Measurements from ENCODE around the gene ADAMTS17. TPM values are rescaled to one million over a fixed set of nuclear protein-coding genes. Genes with fewer than 3 reads are reported as not detected.

Gene ADAMTS17
- polyA plus RNA-seq, 4 donors, result 0.45 to 3.1 (median 1.2) TPM

DNA sequence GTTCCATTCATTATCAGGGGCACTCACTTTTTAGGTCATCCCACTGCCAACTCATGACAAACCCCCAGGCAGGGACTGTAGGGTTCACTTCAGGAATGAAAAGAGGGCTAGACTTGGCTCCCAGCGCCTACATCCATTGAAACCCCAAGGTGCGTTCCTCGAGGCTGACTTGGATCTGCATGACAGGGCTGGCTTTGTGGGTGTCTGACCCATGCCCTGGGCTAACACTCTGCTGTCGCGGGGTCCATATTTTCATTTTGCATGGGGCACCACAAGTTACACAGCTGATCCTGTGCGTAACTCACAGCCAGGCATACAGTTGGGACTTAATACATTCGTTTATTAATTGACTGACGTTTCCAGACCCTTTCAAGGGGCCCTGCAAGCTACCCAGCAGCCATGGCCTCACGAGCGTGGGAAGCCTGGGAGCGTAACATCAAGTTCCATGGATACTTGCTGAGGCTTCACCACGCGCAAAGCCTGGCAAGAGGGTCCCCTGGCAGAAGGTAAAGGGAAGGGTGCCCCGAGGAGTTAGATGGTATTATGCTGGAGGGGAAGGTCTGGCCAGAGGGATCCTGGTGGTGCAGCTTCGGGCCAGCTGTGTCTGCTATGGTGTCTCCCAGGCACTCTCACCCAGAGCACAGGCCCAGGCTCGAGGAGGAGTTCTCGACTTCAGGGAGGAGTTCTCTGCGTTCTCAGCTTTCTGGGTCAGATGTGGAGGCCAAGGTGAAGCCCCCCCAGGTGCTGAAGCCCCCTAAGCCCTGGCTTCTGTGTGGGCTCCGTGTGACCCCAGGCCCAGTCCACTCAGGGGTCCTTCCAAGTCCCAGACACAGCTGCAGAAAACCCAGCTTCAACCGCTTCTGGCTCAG, 85.4 kb downstream of the ADAMTS17 start:
- no peak for DNase-seq
- Histone ChIP-seq H3K27ac (ENCODE audit: low read depth in 1 of 3, low read length in 2 of 3) (no peak overlapping the region), H3K27me3 (ENCODE audit: control insufficient read depth in 3 of 3, insufficient read depth in 3 of 3, low read length in 3 of 3) (no peaks in the 10 kb centered on the region), H3K9me3 (ENCODE audit: control insufficient read depth in 2 of 2, insufficient read depth in 1 of 2, low read depth in 1 of 2, low read length in 1 of 2) (no peaks in the 10 kb centered on the region), H3K4me3 (ENCODE audit: low read depth in 1 of 3, low read length in 3 of 3) (no peak overlapping the region), H3K4me1 (ENCODE audit: control insufficient read depth in 3 of 3, insufficient read depth in 2 of 3, low read depth in 1 of 3, low read length in 2 of 3) (no peaks in the 10 kb centered on the region), H3K36me3 (ENCODE audit: control insufficient read depth in 3 of 3, insufficient read depth in 2 of 3, low read depth in 1 of 3, low read length in 3 of 3) (no peaks in the 10 kb centered on the region)
- FAIRE-seq, result no peak
- WGBS, 3 donors, result 85 to 94% (median 93%) methylated on average over 20 of the region's 20 CpGs

- DNase-seq (no peak), FAIRE-seq (no peak)
- Histone ChIP-seq H3K36me3 (ENCODE audit: control insufficient read depth in 3 of 3, insufficient read depth in 2 of 3, low read depth in 1 of 3, low read length in 3 of 3) (no peaks in the 10 kb centered on the region), H3K27ac (ENCODE audit: low read depth in 1 of 3, low read length in 2 of 3) (no peak overlapping the region), H3K4me1 (ENCODE audit: control insufficient read depth in 3 of 3, insufficient read depth in 2 of 3, low read depth in 1 of 3, low read length in 2 of 3) (no peaks in the 10 kb centered on the region), H3K9me3 (ENCODE audit: control insufficient read depth in 2 of 2, insufficient read depth in 1 of 2, low read depth in 1 of 2, low read length in 1 of 2) (no peaks in the 10 kb centered on the region), H3K27me3 (ENCODE audit: control insufficient read depth in 3 of 3, insufficient read depth in 3 of 3, low read length in 3 of 3) (no peaks in the 10 kb centered on the region), H3K4me3 (ENCODE audit: low read depth in 1 of 3, low read length in 3 of 3) (no peak overlapping the region)
- 73 to 86% (median 83%) methylated on average over 6 of the region's 6 CpGs for WGBS, 3 donors
These were observed 86.1 kb downstream of the ADAMTS17 start for GRCh38 chr15:100255644-100256043.

DNA sequence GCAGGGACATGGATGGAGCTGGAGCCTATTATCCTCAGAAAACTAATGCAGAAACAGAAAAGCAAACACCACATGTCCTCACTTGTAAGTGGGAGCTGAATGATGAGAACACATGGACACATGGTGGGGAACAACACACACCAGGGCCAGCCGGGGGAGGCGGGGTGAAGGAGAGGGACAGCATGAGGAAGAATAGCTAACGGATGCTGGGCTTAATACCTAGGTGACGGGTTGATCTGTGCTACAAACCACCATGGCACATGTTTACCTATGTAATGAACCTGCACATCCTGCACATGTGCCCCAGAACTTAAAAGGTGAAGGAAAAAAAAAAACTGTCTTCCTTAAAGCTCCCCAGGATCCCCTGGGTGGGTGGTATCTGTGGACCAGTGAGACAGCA, 87.1 kb downstream of the ADAMTS17 start:
- Histone ChIP-seq H3K36me3 (ENCODE audit: control insufficient read depth in 3 of 3, insufficient read depth in 2 of 3, low read depth in 1 of 3, low read length in 3 of 3) (no peaks in the 10 kb centered on the region), H3K9me3 (ENCODE audit: control insufficient read depth in 2 of 2, insufficient read depth in 1 of 2, low read depth in 1 of 2, low read length in 1 of 2) (no peaks in the 10 kb centered on the region), H3K4me3 (ENCODE audit: low read depth in 1 of 3, low read length in 3 of 3) (no peak overlapping the region), H3K4me1 (ENCODE audit: control insufficient read depth in 3 of 3, insufficient read depth in 2 of 3, low read depth in 1 of 3, low read length in 2 of 3) (no peaks in the 10 kb centered on the region), H3K27ac (ENCODE audit: low read depth in 1 of 3, low read length in 2 of 3) (no peak overlapping the region), H3K27me3 (ENCODE audit: control insufficient read depth in 3 of 3, insufficient read depth in 3 of 3, low read length in 3 of 3) (no peaks in the 10 kb centered on the region)
- no peak for DNase-seq
- WGBS, 3 donors, result 78 to 91% (median 79%) methylated on average over 4 of the region's 4 CpGs
- no peak for FAIRE-seq

- Histone ChIP-seq H3K27ac (ENCODE audit: low read depth in 1 of 3, low read length in 2 of 3) (no peak overlapping the region), H3K27me3 (ENCODE audit: control insufficient read depth in 3 of 3, insufficient read depth in 3 of 3, low read length in 3 of 3) (no peaks in the 10 kb centered on the region), H3K36me3 (ENCODE audit: control insufficient read depth in 3 of 3, insufficient read depth in 2 of 3, low read depth in 1 of 3, low read length in 3 of 3) (no peaks in the 10 kb centered on the region), H3K9me3 (ENCODE audit: control insufficient read depth in 2 of 2, insufficient read depth in 1 of 2, low read depth in 1 of 2, low read length in 1 of 2) (no peaks in the 10 kb centered on the region), H3K4me3 (ENCODE audit: low read depth in 1 of 3, low read length in 3 of 3) (no peak overlapping the region), H3K4me1 (ENCODE audit: control insufficient read depth in 3 of 3, insufficient read depth in 2 of 3, low read depth in 1 of 3, low read length in 2 of 3) (no peaks in the 10 kb centered on the region)
- no peak for DNase-seq
- 77 to 82% (median 80%) methylated on average over 5 of the region's 5 CpGs for WGBS, 3 donors
- FAIRE-seq, result no peak
These were observed 87.5 kb downstream of the ADAMTS17 start for GRCh38 chr15:100254285-100254684.

- Histone ChIP-seq H3K9me3 (ENCODE audit: control insufficient read depth in 2 of 2, insufficient read depth in 1 of 2, low read depth in 1 of 2, low read length in 1 of 2) (no peaks in the 10 kb centered on the region), H3K27ac (ENCODE audit: low read depth in 1 of 3, low read length in 2 of 3) (no peak overlapping the region), H3K27me3 (ENCODE audit: control insufficient read depth in 3 of 3, insufficient read depth in 3 of 3, low read length in 3 of 3) (no peaks in the 10 kb centered on the region), H3K4me1 (ENCODE audit: control insufficient read depth in 3 of 3, insufficient read depth in 2 of 3, low read depth in 1 of 3, low read length in 2 of 3) (no peaks in the 10 kb centered on the region), H3K4me3 (ENCODE audit: low read depth in 1 of 3, low read length in 3 of 3) (no peak overlapping the region), H3K36me3 (ENCODE audit: control insufficient read depth in 3 of 3, insufficient read depth in 2 of 3, low read depth in 1 of 3, low read length in 3 of 3) (no peaks in the 10 kb centered on the region)
- 75 to 87% (median 77%) methylated on average over 1 of the region's 1 CpG for WGBS, 3 donors
- DNase-seq (peak in 1 of 2 donors; percentile 36), FAIRE-seq (no peak)
These were observed 88.1 kb downstream of the ADAMTS17 start for GRCh38 chr15:100253640-100254039.

GRCh38 chr15:100252779-100253417, 88.9 kb downstream of the ADAMTS17 start:
- no peaks in the 10 kb centered on the region for H3K36me3 ChIP-seq (ENCODE audit: control insufficient read depth in 3 of 3, insufficient read depth in 2 of 3, low read depth in 1 of 3, low read length in 3 of 3)
- peak in 1 of 2 donors; percentile 4 for DNase-seq
- H3K9me3 ChIP-seq (ENCODE audit: control insufficient read depth in 2 of 2, insufficient read depth in 1 of 2, low read depth in 1 of 2, low read length in 1 of 2), result no peaks in the 10 kb centered on the region
- no peak overlapping the region for H3K27ac ChIP-seq (ENCODE audit: low read depth in 1 of 3, low read length in 2 of 3)
- H3K4me3 ChIP-seq (ENCODE audit: low read depth in 1 of 3, low read length in 3 of 3), result no peak overlapping the region
- no peak for FAIRE-seq
- WGBS, 3 donors, result 76 to 87% (median 80%) methylated on average over 9 of the region's 9 CpGs
- H3K27me3 ChIP-seq (ENCODE audit: control insufficient read depth in 3 of 3, insufficient read depth in 3 of 3, low read length in 3 of 3), result no peaks in the 10 kb centered on the region
- no peaks in the 10 kb centered on the region for H3K4me1 ChIP-seq (ENCODE audit: control insufficient read depth in 3 of 3, insufficient read depth in 2 of 3, low read depth in 1 of 3, low read length in 2 of 3)

DNA sequence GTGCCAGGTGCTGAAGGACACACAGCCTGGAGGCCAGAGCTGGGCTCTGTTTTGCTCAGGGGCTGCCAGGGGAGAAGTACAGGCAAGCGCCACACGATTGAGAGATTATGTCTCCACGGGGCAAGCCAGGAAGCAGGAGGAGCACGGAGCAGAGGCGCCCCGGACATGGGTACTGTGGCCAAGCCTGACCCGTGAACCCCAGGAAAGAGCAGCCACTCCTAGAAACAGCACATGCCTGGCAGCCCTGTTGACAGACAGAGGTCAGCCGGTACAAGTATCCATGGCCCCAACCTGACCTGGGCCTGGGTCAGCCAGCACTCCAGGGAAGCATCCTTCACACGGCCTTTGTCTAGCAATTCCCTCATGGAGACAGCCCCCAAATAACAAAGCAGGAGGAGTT, 89.4 kb downstream of the ADAMTS17 start:
- Histone ChIP-seq H3K27ac (ENCODE audit: low read depth in 1 of 3, low read length in 2 of 3) (no peak overlapping the region), H3K9me3 (ENCODE audit: control insufficient read depth in 2 of 2, insufficient read depth in 1 of 2, low read depth in 1 of 2, low read length in 1 of 2) (no peaks in the 10 kb centered on the region), H3K27me3 (ENCODE audit: control insufficient read depth in 3 of 3, insufficient read depth in 3 of 3, low read length in 3 of 3) (no peaks in the 10 kb centered on the region), H3K4me1 (ENCODE audit: control insufficient read depth in 3 of 3, insufficient read depth in 2 of 3, low read depth in 1 of 3, low read length in 2 of 3) (no peaks in the 10 kb centered on the region), H3K36me3 (ENCODE audit: control insufficient read depth in 3 of 3, insufficient read depth in 2 of 3, low read depth in 1 of 3, low read length in 3 of 3) (no peaks in the 10 kb centered on the region), H3K4me3 (ENCODE audit: low read depth in 1 of 3, low read length in 3 of 3) (no peak overlapping the region)
- 90 to 92% (median 91%) methylated on average over 9 of the region's 9 CpGs for WGBS, 3 donors
- no peak for FAIRE-seq
- DNase-seq, result no peak

DNA sequence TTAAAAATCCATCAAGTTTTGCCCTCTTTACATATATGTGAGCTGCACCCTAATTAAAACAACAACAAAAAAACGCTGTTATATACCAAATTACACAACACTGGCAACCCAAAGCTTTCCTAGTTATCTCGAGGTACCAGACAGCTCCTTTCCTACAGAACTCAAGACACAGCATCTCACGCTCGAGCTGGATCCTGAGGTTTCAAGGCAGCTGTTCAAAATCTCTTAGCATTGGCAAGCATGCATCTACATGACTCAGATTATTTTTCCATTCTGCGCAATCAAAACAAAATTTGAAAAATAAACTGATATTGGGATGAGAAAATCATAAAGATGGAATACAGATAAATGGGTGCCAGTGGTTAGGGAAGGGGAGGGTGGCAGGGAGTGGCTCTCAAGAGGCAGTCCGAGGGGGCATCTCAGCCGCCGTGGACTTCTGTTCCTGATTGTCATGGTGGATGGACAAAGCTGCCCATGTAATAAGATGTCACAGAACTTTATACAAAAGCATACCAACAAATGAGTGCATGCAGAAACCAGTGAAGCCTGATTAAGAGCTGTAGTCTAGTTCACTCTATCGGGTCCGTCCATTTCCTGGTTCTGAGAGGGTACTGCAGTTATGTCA, 91.5 kb downstream of the ADAMTS17 start:
- DNase-seq (no peak), FAIRE-seq (no peak)
- Histone ChIP-seq H3K27me3 (ENCODE audit: control insufficient read depth in 3 of 3, insufficient read depth in 3 of 3, low read length in 3 of 3) (no peaks in the 10 kb centered on the region), H3K36me3 (ENCODE audit: control insufficient read depth in 3 of 3, insufficient read depth in 2 of 3, low read depth in 1 of 3, low read length in 3 of 3) (no peaks in the 10 kb centered on the region), H3K4me3 (ENCODE audit: low read depth in 1 of 3, low read length in 3 of 3) (no peak overlapping the region), H3K4me1 (ENCODE audit: control insufficient read depth in 3 of 3, insufficient read depth in 2 of 3, low read depth in 1 of 3, low read length in 2 of 3) (no peaks in the 10 kb centered on the region), H3K27ac (ENCODE audit: low read depth in 1 of 3, low read length in 2 of 3) (no peak overlapping the region), H3K9me3 (ENCODE audit: control insufficient read depth in 2 of 2, insufficient read depth in 1 of 2, low read depth in 1 of 2, low read length in 1 of 2) (no peaks in the 10 kb centered on the region)
- WGBS, 3 donors, result 66 to 90% (median 87%) methylated on average over 10 of the region's 10 CpGs
